ENCODE data around the gene ADAP1. TPM values are rescaled to one million over a fixed set of nuclear protein-coding genes. Genes with fewer than 3 reads are reported as not detected.

The ADAP1 gene
- total RNA-seq, 1 experiment from 2014 or later = 6.2 TPM

DNA sequence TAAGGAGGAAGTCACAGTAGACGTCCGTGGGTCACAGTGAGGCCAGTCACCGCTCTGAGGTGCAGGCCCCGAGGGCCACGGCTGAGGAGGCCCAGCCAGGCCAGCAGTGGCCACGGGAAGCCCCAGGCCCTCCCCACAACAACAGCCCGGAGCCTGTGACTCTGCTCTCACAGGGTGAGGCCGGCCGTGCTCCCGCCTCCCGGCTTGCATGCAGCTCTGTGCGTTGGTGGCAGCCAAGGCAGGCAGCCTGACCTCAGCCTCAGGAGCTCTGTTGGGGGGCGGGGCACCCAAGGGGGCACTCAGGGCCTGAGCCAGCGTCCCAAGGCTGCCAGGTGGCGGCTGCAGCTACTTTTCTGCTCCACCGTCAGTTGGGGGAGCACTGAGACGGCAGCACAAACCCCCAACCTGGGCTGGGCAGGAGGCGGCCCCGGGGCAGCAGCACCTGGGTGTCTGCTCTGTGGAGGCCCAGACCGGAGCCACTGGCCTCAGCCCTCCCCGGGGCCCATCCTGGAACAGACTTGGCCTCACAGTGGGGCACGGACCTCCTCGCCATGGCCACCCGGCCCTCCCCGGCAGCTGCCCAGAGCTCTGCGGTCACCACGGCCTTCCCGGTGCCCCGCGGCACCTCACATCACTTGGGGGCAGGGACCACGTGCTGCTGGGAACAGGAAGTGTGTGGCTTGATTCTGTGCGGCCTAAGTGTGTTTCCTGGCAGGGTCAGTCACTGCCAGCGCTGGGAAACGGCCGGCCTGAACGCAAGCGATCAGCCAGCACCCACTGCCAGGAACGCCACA, 41.8 kb upstream of the ADAP1 start:
- no peaks in the 10 kb centered on the region for H3K79me2 ChIP-seq (ENCODE audit: insufficient read depth, low read length)
- H2BK15ac ChIP-seq (ENCODE audit: low read depth, low read length) = no peak overlapping the region
- Mint-ChIP-seq H3K4me3 (no peak overlapping the region), H3K27me3 (ENCODE audit: low read depth) (no peaks in the 10 kb centered on the region; the same call in 1 of the 2 replicates), H3K36me3 (ENCODE audit: insufficient read depth in 1 of 3, low read depth in 3 of 3) (peaks cover 0 to 10% (median 9%) of the 10 kb centered on the region in 3 experiments; a peak in 4 of 7 replicates), H3K9me3 (no peaks in the 10 kb centered on the region), H3K4me1 (peaks cover 2 to 20% of the 10 kb centered on the region in 2 experiments; a peak in 3 of 4 replicates), H3K27ac (no peak overlapping the region)
- no peak overlapping the region for H2AFZ ChIP-seq (ENCODE audit: low read length)
- DNase-seq = no peak
- no peak overlapping the region for H2AK5ac ChIP-seq (ENCODE audit: insufficient read length, low read length)
- H3K56ac ChIP-seq (ENCODE audit: insufficient read length, low read depth, low read length) = no peak overlapping the region
- no peak overlapping the region for H3K27ac ChIP-seq (ENCODE audit: insufficient read length, low read depth, low read length)
- no peaks in the 10 kb centered on the region for H3K23me2 ChIP-seq (ENCODE audit: insufficient read length, low read depth, low read length, poor library complexity, severe bottlenecking)
- WGBS (ENCODE audit: extremely low coverage, insufficient read length, low lambda C conversion rate) = no CpG with 5 or more reads among the region's 38 CpGs
- H4K8ac ChIP-seq (replicated peaks; ENCODE audit: insufficient read length, low read depth, low read length) = no peak overlapping the region
- H3T11ph ChIP-seq (ENCODE audit: low read length) = no peak overlapping the region
- no peak overlapping the region for H4K91ac ChIP-seq (ENCODE audit: insufficient read length, low read depth, low read length)
- no peak overlapping the region for H3K4ac ChIP-seq (ENCODE audit: low read depth, low read length)
- no peaks in the 10 kb centered on the region for H3K79me1 ChIP-seq (ENCODE audit: insufficient read depth, low read depth, low read length, poor library complexity, severe bottlenecking)
- no peaks in the 10 kb centered on the region for H4K20me1 ChIP-seq (ENCODE audit: control insufficient read depth, insufficient read depth, insufficient read length)
- H3K18ac ChIP-seq (ENCODE audit: insufficient read length, low read depth, low read length) = no peak overlapping the region
- no peaks in the 10 kb centered on the region for H3K4me1 ChIP-seq (ENCODE audit: insufficient read depth, low read length)
- TF ChIP-seq, protein P1, sequence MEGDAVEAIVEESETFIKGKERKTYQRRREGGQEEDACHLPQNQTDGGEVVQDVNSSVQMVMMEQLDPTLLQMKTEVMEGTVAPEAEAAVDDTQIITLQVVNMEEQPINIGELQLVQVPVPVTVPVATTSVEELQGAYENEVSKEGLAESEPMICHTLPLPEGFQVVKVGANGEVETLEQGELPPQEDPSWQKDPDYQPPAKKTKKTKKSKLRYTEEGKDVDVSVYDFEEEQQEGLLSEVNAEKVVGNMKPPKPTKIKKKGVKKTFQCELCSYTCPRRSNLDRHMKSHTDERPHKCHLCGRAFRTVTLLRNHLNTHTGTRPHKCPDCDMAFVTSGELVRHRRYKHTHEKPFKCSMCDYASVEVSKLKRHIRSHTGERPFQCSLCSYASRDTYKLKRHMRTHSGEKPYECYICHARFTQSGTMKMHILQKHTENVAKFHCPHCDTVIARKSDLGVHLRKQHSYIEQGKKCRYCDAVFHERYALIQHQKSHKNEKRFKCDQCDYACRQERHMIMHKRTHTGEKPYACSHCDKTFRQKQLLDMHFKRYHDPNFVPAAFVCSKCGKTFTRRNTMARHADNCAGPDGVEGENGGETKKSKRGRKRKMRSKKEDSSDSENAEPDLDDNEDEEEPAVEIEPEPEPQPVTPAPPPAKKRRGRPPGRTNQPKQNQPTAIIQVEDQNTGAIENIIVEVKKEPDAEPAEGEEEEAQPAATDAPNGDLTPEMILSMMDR (conservative IDR thresholded peaks at IDR 0.05) = no peak
- no peaks in the 10 kb centered on the region for H3K9me3 ChIP-seq (ENCODE audit: control insufficient read depth, low read depth, low read length)
- H3K23ac ChIP-seq (ENCODE audit: insufficient read length, low read depth, low read length) = no peak overlapping the region
- H3K14ac ChIP-seq (ENCODE audit: insufficient read depth, low read length) = no peak overlapping the region; the same call in 1 of the 2 replicates
- no peak overlapping the region for H3K4me2 ChIP-seq (ENCODE audit: insufficient read depth, insufficient read length, low read length)
- H2BK120ac ChIP-seq (ENCODE audit: low read depth, low read length, poor library complexity, severe bottlenecking) = no peak overlapping the region
- H4K5ac ChIP-seq (ENCODE audit: insufficient read length, low read depth, low read length) = no peak overlapping the region
- H3K9ac ChIP-seq (ENCODE audit: extremely low read depth, insufficient read length, low read length) = no peak overlapping the region
- no peak overlapping the region for H2BK12ac ChIP-seq (ENCODE audit: insufficient read length, low read depth, low read length)
- no peak overlapping the region for H2BK5ac ChIP-seq (ENCODE audit: insufficient read length, low read length)
- no peak overlapping the region for H2BK20ac ChIP-seq (ENCODE audit: low read depth, low read length, poor library complexity, severe bottlenecking)
- H3K27me3 ChIP-seq (ENCODE audit: insufficient read depth, low read length) = no peaks in the 10 kb centered on the region

Measured in H9 (cell line).